ENCODE measurements around the gene CDH2.
A peak's percentile ranks its signal among the peaks of the same experiment; 100 is the strongest.

Gene CDH2

DNA sequence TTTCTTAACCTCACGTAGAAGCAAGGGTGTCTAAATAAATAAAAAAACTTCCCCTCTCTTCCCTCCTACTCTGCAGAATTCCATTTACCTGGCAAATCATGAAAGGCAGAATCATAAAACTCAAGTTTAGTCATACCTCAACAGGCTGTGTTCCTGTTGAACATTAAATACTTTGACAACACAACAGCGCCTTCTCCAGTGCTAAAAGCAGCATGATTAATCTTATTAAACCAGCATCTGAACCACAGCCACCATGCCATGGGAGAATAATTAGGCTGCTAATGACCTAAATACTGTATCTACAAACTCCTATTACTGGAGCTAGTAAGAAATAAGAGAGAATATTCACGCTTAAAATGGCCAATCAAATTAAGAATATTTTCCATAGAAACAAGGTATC, 68.1 kb downstream of the CDH2 start:
- no peak for DNase-seq (ENCODE audit: low read depth)
- no peak overlapping the region for H3K4me3 ChIP-seq (ENCODE audit: low read depth, low read length)

DNA sequence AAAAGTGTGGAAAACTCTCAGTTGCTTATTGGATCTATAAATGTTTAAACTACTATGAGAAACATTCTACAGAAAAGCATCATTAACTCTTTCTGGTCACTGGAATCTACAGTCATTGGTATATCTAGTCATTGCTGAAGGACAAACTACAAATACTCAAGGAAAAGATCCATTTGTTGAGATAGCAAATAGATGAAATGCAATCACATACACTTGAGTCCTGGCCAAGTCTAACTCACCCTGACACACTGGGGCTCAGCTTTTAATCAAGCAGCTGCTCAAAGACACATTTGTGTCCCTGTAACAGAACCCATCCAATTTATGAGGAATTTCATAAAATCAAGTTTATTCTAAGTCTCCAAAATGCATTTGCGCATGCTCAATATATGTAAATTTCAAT, 68.7 kb downstream of the CDH2 start:
- H3K4me3 ChIP-seq (ENCODE audit: low read depth, low read length), result no peak overlapping the region
- no peak for DNase-seq (ENCODE audit: low read depth)

DNA sequence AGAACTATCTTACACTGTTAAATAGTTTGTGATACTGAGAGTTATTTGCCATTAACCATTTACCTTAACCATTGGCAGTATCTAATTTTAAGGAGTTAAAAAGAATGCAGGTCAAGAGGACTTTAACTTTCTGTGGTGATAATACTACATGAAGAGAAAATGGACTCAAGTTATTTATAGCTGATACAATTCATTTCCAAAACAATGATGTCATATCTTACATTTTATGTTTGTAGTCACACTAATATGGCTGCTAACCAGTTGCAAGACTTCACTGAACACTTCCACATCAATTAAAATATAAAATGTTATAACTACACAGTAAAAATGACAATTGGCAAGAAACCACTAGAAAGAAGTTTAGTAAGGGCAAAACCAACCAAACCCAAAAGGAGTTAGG, 77.7 kb downstream of the CDH2 start:
- no peak for DNase-seq (ENCODE audit: low read depth)
- H3K4me3 ChIP-seq (ENCODE audit: low read depth, low read length), result no peak overlapping the region

DNA sequence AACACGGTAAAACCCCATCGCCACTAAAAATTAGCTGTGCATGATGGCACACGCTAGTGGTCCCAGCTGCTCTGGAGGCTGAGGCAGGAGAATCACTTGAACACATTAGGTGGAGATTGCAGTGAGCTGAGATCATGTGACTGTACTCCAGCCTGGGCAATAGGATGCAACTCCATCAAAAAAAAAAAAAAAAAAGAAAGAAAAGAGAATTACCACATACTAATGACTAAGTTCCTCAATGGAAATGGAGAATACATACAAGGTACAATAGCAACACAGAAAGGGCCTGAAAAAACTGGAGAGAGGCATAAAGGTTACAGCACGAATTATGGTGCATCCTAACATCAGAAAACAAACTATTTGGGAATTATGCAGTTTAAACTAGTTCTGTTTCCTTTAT, 81.3 kb downstream of the CDH2 start:
- no peak overlapping the region for H3K4me3 ChIP-seq (ENCODE audit: low read depth, low read length)
- DNase-seq (ENCODE audit: low read depth), result no peak

DNA sequence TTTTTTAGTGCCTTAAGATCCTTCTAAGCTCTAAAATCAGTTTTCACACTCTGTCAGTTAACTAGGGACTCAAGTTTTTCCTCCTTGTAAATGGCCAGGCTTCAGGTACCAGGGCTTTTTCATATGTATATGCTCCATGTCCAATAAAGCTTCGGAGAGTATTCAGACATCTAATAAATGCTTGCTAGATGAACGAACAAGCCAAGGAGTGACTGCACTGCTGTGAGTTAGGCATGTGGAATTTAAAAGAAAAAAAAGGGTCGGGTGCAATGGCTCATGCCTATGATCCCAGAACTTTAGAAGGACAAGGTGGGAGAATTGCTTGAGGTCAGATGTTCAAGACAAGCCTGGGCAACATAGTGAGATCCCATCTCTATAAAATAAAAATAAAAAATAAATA, 81.9 kb downstream of the CDH2 start:
- DNase-seq (ENCODE audit: low read depth), result no peak
- no peak overlapping the region for H3K4me3 ChIP-seq (ENCODE audit: low read depth, low read length)

DNA sequence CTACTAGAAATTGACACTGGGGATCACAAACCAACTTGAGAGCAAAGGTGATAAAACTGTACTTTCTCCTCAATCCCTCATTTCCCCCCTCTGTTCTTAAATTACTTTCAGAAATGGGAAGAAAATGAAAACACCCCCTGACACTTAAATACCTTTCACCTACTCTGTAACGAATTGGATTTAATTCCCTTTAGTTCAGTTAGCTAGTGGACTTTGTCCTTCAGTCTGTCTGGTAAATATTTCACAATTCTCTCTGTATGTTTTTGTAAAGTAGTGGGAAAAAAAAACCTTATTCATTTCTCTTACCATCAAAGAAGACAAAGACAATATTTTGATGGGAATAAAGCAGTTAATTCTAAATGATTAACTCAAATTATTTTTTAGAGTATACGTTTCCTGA, 85.7 kb downstream of the CDH2 start:
- no peak overlapping the region for H3K4me3 ChIP-seq (ENCODE audit: low read depth, low read length)
- no peak for DNase-seq (ENCODE audit: low read depth)

DNA sequence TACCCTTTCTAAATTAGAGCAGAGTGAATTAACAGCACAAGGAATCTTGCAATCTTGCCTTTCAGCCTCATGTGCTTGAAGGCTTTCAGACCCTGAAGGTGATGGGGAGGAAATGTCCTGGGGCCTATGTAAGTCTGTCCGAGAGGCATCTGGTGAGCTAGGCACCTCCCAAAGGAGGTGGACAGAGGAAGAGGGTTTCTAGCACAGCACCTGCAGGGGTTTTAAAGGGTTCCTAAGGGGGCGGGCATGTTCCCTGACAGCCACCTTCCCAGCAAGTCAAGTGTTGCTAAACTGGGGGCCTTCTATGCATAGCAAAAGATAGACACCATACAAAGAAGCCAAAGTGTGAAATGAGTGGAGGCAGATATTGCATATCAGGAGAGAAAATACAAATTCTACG, 88.5 kb downstream of the CDH2 start:
- H3K4me3 ChIP-seq (ENCODE audit: low read depth, low read length), result no peak overlapping the region
- DNase-seq (ENCODE audit: low read depth), result no peak

DNA sequence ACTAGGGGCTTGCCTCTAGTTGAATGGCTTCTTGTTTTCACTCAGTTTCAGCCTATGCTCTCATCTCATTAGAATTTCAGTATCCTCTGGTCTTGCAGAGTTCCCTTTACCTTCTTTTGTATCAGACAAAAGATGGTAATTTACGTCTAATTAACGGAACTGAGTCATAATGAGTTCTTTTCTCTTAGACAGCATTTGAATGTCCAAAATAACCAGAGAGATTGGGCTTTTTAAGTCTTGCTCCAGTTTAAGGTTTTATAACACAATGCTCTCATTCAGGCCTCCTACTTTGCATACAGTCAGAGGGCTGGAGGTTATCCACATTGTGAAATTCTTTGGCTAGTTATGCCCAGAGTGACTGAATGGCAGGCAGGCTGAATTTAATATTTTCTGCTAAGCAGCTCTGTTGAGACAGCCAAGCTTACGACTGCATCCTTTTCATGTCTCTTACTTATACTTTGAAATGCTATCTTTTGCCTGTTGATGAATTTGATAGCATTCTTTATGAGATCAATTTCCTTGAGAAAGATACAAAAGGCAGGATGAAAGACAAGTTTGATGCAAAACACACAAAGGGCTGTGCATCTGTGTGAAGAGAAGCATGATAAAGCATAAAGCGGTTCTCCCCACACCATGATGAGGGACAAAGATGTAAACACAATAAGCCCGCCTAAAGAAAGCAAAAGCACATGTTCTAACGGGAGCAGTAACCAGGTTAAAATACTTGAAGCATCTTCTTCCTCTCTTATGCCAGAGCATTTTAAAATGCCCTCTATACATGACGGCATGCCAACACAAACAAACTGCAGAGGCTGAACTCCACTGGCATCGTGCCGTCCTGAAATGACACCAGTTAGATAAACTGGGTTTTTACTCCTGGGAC, 90.0 kb downstream of the CDH2 start:
- DNase-seq (ENCODE audit: low read depth), result no peak
- no peak overlapping the region for H3K4me3 ChIP-seq (ENCODE audit: low read depth, low read length)

DNA sequence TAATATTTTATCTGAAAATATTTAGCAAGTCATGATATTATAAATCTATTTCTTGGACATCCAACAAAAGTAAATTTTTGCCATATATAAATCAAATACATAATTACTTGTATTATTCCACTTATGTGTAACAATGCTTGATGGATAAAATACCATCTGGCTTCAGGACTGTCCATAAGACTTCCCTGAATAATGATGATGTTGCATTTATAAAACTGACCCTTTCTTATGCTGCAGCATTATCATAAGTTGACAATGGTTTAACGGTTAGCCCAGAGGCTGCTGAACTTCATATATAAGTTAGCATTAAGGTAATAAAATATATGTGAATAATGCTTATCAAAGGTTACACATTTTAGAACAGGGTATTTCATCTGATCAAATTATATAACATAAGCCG, 95.4 kb downstream of the CDH2 start:
- no peak overlapping the region for H3K4me3 ChIP-seq (ENCODE audit: low read depth, low read length)
- no peak for DNase-seq (ENCODE audit: low read depth)

DNA sequence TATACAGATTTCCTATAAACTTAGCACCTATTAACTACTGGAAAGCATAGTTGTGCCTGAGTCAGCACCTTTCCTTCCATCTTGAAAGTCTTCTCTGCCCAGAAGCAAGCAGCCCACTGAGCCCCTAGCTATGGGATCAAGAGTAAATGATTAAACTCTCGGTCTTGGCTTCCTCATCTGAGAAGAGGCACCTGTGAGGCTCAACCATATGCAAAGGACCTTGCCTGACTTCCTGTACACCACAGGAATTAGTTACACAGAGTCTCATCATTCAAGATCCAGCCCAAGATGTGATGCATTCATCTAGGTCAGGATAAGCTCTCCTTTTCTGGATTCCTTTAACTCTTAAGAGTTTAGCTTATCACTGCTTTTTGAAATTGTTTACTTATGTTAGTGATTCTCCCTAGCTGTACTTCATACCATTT, 96.0 kb downstream of the CDH2 start:
- DNase-seq (ENCODE audit: low read depth), result no peak
- no peak overlapping the region for H3K4me3 ChIP-seq (ENCODE audit: low read depth, low read length)

DNA sequence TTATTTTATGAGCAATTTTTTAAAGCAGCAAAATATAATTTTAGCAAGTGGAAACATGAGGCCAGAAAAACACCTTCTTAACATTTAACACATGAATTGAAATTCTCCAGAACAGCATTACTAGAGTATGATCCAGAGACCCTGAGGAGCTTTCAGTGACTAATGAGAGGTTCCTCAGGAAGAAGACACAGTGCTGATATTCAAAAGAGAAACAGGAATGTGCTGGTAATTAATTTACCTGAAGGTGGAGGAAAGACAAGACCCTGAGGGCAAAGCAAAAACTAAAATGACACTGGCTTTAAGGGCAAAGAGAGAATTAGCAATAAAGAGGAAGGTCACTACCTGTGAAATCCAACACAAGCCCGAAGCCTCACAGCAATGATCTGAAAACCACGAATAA, 97.0 kb downstream of the CDH2 start:
- no peak overlapping the region for H3K4me3 ChIP-seq (ENCODE audit: low read depth, low read length)
- DNase-seq (ENCODE audit: low read depth), result no peak

DNA sequence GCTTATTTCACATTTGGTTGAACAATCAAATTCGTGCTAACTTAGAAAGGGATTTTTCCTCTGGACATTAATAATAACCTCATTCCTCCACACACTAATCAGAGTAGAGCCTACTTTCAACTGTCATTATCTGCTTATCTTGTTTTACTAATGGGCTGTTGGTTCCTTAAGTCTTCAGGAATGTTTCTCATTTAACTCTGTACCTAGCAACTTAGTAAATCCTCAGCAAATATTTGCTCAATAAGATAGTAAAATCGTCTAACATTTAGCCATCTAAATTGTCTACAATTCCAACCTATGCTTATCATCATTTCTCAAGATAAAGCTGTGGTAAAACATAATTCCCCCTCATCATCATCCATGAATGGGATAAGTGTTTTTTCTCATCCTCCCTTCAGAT, 98.1 kb downstream of the CDH2 start:
- no peak overlapping the region for H3K4me3 ChIP-seq (ENCODE audit: low read depth, low read length)
- DNase-seq (ENCODE audit: low read depth), result no peak

DNA sequence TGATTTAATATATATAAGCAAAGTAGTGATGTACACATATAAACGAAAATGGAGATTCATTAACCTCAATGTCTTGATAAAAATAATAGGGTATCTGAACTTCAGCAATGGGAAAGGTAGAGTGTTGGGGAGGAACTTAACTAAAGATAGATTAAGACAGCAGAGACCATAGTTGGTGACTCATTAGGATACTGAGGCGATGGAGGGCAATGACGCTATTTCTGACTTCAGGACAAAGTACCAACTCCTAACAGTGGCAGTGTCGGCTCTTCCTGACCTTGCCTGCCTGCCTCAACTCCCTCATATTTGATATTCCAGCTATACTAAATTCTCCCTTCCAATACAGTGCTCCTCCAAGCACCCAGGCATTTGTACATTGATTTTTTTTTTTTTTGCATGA, 98.6 kb downstream of the CDH2 start:
- DNase-seq (ENCODE audit: low read depth), result no peak
- no peak overlapping the region for H3K4me3 ChIP-seq (ENCODE audit: low read depth, low read length)

DNA sequence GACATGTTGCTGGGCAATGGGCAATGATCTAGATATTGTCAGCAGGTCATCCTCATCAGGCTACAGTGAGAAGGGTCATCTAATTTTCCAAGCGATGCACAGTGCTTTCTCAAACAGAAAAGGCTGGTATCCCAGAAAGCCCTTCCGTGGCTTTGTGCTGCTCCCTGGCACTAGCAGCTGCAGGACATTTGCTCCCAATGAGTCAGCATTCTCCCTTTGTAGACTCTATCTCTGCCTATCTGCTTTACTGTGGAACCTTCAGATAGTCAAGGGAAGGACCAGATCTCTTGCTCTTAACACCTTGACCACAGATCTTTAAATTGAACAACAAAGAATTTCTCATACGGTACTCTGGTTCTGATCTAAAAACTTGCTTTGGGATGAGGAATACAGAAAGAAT, 101.4 kb downstream of the CDH2 start:
- H3K4me3 ChIP-seq (ENCODE audit: low read depth, low read length), result no peak overlapping the region
- DNase-seq (ENCODE audit: low read depth), result no peak

DNA sequence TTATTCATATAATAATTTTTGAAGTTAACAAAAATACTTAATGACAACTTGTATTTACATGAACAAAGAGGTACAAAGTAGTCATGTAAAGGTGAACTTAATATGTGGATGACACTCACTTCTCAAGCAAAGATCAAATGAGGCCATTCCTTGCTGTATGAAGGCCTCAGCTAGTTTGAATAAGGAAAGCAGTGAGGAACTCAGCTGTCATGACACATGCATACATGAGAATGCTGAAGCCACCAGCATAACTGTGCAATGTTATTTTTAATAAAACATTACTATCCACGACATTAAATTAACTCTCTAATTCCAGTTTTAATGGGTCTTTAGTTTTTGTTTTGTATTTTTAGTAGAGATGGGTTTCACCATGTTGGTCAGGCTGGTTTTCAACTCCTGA, 102.9 kb downstream of the CDH2 start:
- no peak overlapping the region for H3K4me3 ChIP-seq (ENCODE audit: low read depth, low read length)
- no peak for DNase-seq (ENCODE audit: low read depth)

DNA sequence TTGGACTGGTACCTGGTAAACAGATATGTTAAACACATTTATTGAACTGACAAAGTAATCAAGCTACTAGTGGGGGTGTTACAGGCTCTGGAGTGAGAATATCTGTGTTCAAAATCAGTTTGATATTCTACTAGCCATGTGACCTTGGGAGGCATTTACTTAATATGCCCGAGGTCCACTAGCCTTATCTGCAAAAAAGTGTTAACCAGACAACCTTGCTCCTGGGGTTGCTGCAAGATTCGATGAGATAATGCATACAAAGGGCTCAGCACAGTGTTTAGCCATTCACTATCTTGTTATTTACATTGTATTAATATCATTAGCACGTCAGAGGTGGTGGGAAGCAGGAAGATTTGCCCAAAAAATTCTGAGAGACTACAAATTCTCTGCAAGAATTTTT, 103.3 kb downstream of the CDH2 start:
- H3K4me3 ChIP-seq (ENCODE audit: low read depth, low read length), result no peak overlapping the region
- no peak for DNase-seq (ENCODE audit: low read depth)

DNA sequence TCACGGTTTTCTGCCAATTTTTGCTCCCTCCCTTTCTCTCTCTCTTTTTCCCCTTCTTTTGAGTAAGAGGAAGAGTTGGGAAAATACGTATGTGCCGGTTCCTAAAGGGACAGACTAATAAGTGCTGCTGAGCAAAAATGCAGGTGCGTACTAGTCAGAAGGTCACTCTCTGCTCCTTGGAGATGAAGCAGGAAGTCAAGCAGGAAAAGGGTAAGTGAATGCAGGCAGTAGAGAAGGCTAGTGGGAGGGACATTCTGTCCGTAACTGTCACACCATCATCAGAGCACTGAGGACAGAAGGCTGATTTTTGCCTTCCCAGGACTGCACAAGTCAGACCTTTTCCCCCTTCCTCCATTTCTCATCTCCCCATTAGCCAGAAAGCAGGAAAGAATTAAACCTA, 105.7 kb downstream of the CDH2 start:
- no peak for DNase-seq (ENCODE audit: low read depth)
- H3K4me3 ChIP-seq (ENCODE audit: low read depth, low read length), result no peak overlapping the region

DNA sequence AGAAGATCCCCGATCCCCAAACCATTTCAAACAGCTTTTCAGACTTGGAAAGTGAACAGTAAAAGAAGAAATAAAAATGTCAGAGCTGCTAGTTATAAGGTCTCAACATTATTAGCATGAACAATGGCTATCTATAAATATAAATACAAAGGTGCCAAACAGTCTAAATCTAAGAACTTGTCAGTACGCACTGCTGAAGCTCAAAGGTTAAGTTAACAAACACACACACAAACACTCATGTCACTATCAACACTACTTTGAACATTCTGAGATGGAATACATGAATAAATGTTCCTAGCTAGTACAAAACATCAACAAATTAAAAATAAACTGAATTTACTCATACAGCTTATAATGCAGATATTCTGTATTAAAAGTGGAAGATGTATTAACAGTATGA, 108.7 kb downstream of the CDH2 start:
- H3K4me3 ChIP-seq (ENCODE audit: low read depth, low read length), result no peak overlapping the region
- DNase-seq (ENCODE audit: low read depth), result no peak

DNA sequence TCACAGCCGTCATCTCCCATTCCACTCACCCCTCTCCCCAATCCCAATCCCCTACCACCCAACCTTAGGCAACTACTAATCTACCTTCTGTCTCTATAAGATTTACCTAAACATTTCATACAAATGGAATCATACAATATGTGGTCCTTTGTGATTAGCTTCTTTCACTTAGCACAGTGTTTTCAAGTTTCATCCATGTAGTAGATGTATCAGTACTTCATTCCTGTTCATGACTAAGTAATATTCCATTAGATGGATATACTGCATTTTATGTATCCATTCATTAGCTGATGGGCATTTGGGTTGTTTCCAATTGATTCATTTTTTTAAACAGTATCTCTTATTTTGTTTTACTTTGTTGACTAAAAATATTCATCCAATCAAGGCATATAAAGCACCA, 109.6 kb downstream of the CDH2 start:
- no peak overlapping the region for H3K4me3 ChIP-seq (ENCODE audit: low read depth, low read length)
- no peak for DNase-seq (ENCODE audit: low read depth)

DNA sequence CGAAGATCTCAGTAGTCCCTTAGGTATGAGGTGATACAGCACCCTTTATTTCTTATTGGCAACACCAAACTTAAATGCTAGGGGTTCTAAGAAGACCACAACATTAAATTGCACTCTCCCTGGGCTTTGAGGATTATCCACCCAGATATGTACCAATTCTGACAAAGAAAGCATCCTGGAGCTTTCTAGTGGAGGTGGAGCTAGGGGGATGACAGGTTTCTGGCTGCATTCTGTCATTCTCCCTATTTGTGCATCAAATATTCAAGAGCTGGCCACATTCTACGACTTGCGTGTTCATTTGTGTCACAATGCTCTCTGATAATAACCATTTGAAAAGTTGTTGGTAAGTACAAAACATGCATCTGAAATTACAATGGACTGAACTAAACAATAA, 111.1 kb downstream of the CDH2 start:
- no peak for DNase-seq (ENCODE audit: low read depth)
- H3K4me3 ChIP-seq (ENCODE audit: low read depth, low read length), result no peak overlapping the region

DNA sequence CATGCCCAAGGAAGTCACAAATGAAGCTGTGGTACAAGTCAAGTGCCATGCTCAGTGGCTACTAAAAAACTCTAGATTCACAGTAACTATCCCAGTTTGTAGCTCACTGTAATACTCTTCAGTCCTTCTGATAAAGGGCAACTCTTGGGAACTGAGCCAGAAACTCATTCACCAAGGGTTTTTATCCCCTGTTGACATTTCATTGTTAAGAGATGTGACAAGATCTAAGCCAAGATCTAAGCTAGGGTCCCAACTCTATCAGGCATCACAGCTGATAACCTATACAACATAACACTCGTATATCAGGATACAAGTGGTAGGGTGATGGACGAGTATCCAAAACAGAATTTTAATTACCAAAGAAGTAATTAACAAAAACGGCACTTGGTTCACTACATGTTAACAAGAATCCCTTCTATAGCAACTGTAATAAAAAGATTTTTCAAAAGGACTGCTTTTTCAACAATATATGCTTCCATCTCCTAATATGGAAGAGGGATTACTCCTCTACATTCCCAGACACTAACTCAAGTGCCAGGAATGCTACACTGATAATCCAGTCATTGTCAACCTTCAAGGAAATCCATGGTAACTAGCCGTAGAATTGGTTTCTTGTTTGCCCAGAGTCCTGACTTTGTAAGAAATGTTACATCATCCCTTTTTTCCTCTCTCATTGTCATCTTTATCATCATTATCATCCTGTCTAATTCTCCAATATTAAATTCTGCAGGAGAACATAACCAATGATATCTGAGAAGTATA, 111.7 kb downstream of the CDH2 start:
- peak; percentile 80 for DNase-seq (ENCODE audit: low read depth)
- no peak overlapping the region for H3K4me3 ChIP-seq (ENCODE audit: low read depth, low read length)

Measured in skeletal muscle cell (primary cell).